Stimulated activated effector memory CD8-positive, alpha-beta T cell treated with anti-CD3 and anti-CD28 coated beads, Interleukin-12 subunit alpha, Interleukin-12 subunit beta, amount 100 ng/mL, for 72 hours (primary cell): ENCODE data around the gene RCOR1.

ENCODE experiments used
- ATAC-seq: fragments of 150-1000 bp; cut with Tn5 transposase; 2 replicates; pipeline ENCODE4 v1.10.0; 2021
- DNase-seq, 2 donors: peaks; one replicate each; pipeline ENCODE4 v3.0.0; 2021 to 2022; ENCODE audit warnings: low spot score in 2 of 2
- H3K27ac Mint-ChIP-seq: one replicate; pipeline ENCODE4 v1.8.0; 2022; ENCODE audit warnings: mild to moderate bottlenecking, mixed read lengths
- H3K36me3 Mint-ChIP-seq: one replicate; pipeline ENCODE4 v1.8.0; 2022; ENCODE audit warnings: mild to moderate bottlenecking, mixed read lengths
- H3K4me1 Mint-ChIP-seq: one replicate; pipeline ENCODE4 v1.8.0; 2022; ENCODE audit warnings: mixed read lengths
- H3K4me3 Mint-ChIP-seq: one replicate; pipeline ENCODE4 v1.8.0; 2022; ENCODE audit warnings: mild to moderate bottlenecking, mixed read lengths
- H3K9me3 Mint-ChIP-seq: one replicate; pipeline ENCODE4 v1.8.0; 2022; ENCODE audit warnings: mixed read lengths

RCOR1 gene

DNA sequence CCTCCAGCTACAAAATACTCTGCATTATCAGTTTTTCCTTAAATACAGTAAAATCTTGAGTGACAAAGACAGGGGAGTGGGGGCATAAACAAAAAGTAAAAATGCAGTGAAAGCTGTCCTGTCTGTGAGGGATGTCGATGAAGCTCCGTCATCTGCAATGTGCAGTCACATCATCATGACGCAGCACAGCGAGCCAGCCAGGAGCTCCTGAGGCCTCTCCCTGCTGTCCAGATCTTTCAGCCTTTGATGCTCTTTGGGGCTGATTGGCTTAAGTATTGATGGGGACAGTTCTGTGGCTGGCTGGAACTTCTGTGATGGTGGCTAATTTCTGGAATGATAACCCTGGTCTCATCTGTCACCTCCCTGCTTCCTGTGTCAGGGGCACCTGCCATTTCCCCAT, 130.2 kb downstream of the RCOR1 start:
- H3K4me1 Mint-ChIP-seq: no peaks in the 10 kb centered on the region
- H3K36me3 Mint-ChIP-seq: peaks cover 75% of the 10 kb centered on the region
- DNase-seq: no peak
- H3K4me3 Mint-ChIP-seq: no peak overlapping the region
- no peak for ATAC-seq
- H3K9me3 Mint-ChIP-seq: no peaks in the 10 kb centered on the region
- no peak overlapping the region for H3K27ac Mint-ChIP-seq

GRCh38 chr14:102723650-102724049, 131.2 kb downstream of the RCOR1 start:
- Mint-ChIP-seq H3K27ac (no peak overlapping the region), H3K9me3 (no peaks in the 10 kb centered on the region), H3K4me3 (no peak overlapping the region), H3K36me3 (peaks cover 85% of the 10 kb centered on the region), H3K4me1 (no peaks in the 10 kb centered on the region)
- no peak for DNase-seq
- no peak for ATAC-seq

GRCh38 chr14:102726191-102726949, 133.9 kb downstream of the RCOR1 start:
- no peak overlapping the region for H3K4me3 Mint-ChIP-seq
- H3K9me3 Mint-ChIP-seq: no peaks in the 10 kb centered on the region
- ATAC-seq (no peak), DNase-seq (no peak)
- H3K4me1 Mint-ChIP-seq: no peaks in the 10 kb centered on the region
- H3K27ac Mint-ChIP-seq: no peak overlapping the region
- peaks cover 75% of the 10 kb centered on the region for H3K36me3 Mint-ChIP-seq

- DNase-seq (no peak), ATAC-seq (no peak)
- H3K4me1 Mint-ChIP-seq: no peaks in the 10 kb centered on the region
- no peak overlapping the region for H3K4me3 Mint-ChIP-seq
- H3K9me3 Mint-ChIP-seq: no peaks in the 10 kb centered on the region
- H3K27ac Mint-ChIP-seq: no peak overlapping the region
- H3K36me3 Mint-ChIP-seq: peaks cover 63% of the 10 kb centered on the region
These were observed 135.1 kb downstream of the RCOR1 start for GRCh38 chr14:102727336-102728095.

DNA sequence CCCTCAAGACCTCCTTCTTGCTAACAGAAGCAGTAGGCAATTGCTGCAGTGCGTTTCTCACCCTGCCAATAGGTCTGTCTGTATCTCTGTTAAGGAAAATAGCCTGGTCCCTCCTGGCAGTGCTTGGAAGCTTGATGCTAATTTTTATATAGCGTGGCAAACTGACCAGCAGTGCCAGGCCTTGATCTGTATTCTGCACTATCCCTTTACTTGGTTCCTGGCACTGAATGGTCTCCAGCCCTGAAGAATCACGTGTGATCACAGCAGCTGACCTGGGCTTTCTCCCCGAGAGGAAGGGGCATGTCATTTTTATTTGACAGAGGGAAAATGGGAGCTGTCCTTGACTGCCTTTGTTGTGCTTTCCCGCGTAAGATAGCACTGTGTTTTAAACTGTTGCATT, 136.1 kb downstream of the RCOR1 start:
- DNase-seq (no peak), ATAC-seq (no peak)
- H3K36me3 Mint-ChIP-seq: peaks cover 54% of the 10 kb centered on the region
- no peaks in the 10 kb centered on the region for H3K9me3 Mint-ChIP-seq
- H3K27ac Mint-ChIP-seq: no peak overlapping the region
- no peak overlapping the region for H3K4me3 Mint-ChIP-seq
- H3K4me1 Mint-ChIP-seq: no peaks in the 10 kb centered on the region

- DNase-seq (no peak), ATAC-seq (no peak)
- Mint-ChIP-seq H3K36me3 (peaks cover 46% of the 10 kb centered on the region), H3K27ac (no peak overlapping the region), H3K4me1 (no peaks in the 10 kb centered on the region), H3K4me3 (no peak overlapping the region), H3K9me3 (no peaks in the 10 kb centered on the region)
These were observed 136.8 kb downstream of the RCOR1 start for GRCh38 chr14:102729268-102729667.

- ATAC-seq (no peak), DNase-seq (no peak)
- Mint-ChIP-seq H3K27ac (no peak overlapping the region), H3K36me3 (peaks cover 40% of the 10 kb centered on the region), H3K9me3 (no peaks in the 10 kb centered on the region), H3K4me1 (no peaks in the 10 kb centered on the region), H3K4me3 (no peak overlapping the region)
These were observed 137.4 kb downstream of the RCOR1 start for GRCh38 chr14:102729825-102730224.

GRCh38 chr14:102731101-102731870, 138.8 kb downstream of the RCOR1 start:
- H3K27ac Mint-ChIP-seq: peak overlapping the region; percentile 77
- H3K9me3 Mint-ChIP-seq: no peaks in the 10 kb centered on the region
- no peaks in the 10 kb centered on the region for H3K4me1 Mint-ChIP-seq
- H3K4me3 Mint-ChIP-seq: no peak overlapping the region
- DNase-seq (no peak), ATAC-seq (no peak)
- H3K36me3 Mint-ChIP-seq: peaks cover 26% of the 10 kb centered on the region

- no peak for DNase-seq
- no peaks in the 10 kb centered on the region for H3K4me1 Mint-ChIP-seq
- H3K27ac Mint-ChIP-seq: no peak overlapping the region
- H3K36me3 Mint-ChIP-seq: peaks cover 18% of the 10 kb centered on the region
- ATAC-seq: no peak
- no peak overlapping the region for H3K4me3 Mint-ChIP-seq
- no peaks in the 10 kb centered on the region for H3K9me3 Mint-ChIP-seq
These were observed 139.7 kb downstream of the RCOR1 start for GRCh38 chr14:102731871-102732800.

DNA sequence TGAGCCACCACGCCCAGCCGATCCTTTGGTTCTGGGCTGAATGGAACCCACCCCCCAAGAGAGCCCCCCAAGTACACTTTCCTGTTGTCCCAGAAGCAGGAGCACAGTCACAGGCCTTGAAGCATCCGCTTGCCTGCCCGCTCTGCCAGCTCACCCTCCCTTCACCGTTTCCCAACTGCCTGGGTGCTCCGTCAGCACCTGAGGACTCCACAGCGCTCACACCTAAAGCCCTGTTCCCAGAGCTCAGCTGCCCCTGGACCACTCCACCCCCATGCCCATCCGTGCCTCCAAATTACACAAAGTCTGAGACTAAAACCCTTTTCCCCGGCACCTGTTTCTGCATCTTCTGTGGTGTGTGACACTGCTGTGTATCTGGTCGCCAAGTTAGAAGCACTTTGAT, 140.5 kb downstream of the RCOR1 start:
- Mint-ChIP-seq H3K4me1 (no peaks in the 10 kb centered on the region), H3K27ac (no peak overlapping the region), H3K4me3 (no peak overlapping the region), H3K9me3 (no peaks in the 10 kb centered on the region), H3K36me3 (peaks cover 15% of the 10 kb centered on the region)
- ATAC-seq (no peak), DNase-seq (no peak)

GRCh38 chr14:102733326-102733725, 140.9 kb downstream of the RCOR1 start:
- Mint-ChIP-seq H3K9me3 (no peaks in the 10 kb centered on the region), H3K4me3 (no peak overlapping the region), H3K27ac (no peak overlapping the region), H3K4me1 (no peaks in the 10 kb centered on the region), H3K36me3 (peaks cover 11% of the 10 kb centered on the region)
- no peak for DNase-seq
- ATAC-seq: no peak

DNA sequence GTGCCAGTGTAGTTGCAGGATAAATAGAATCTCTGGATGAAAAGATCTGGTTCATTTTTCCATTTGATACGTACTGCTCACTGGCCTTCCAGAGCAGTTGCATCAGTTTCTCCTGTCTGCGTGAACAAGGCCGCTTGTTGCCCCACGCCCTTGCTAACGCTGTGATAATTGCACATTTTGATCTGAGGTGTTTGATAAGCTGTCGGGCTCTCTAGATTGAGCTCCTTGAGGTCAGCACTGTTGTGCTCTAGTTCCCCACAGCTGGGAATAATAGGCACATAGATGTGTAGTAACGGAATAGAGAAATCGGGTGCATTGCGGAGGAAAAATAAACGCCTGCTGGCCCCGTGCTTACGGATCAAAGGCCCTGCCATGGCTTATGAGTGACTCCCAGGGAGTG, 142.0 kb downstream of the RCOR1 start:
- peaks cover 6% of the 10 kb centered on the region for H3K36me3 Mint-ChIP-seq
- H3K27ac Mint-ChIP-seq: peak overlapping the region; percentile 19
- ATAC-seq: no peak
- no peaks in the 10 kb centered on the region for H3K4me1 Mint-ChIP-seq
- no peak for DNase-seq
- H3K4me3 Mint-ChIP-seq: no peak overlapping the region
- no peaks in the 10 kb centered on the region for H3K9me3 Mint-ChIP-seq

DNA sequence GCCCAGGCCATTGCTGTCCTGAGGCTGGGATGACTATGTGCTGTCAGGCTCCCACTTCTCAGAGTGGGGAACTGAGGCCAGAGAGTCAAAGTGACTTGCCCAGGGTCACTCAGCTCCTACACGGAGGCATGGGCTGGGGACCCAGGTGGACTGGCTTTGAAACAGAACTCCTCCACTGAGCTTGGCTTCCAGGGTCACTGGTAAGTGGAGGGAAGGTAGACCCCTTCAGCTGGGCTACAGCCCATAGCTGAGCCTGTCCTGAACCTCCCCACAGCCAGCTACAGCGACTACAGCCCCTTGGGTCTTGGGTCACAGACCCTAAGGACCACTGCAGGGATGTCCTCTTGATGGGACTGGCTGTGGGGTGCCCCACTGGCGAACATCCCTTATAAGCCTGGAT, 144.5 kb downstream of the RCOR1 start:
- ATAC-seq: no peak
- Mint-ChIP-seq H3K9me3 (no peaks in the 10 kb centered on the region), H3K4me1 (no peaks in the 10 kb centered on the region), H3K4me3 (no peak overlapping the region), H3K27ac (peak overlapping the region; percentile 35), H3K36me3 (peaks cover 6% of the 10 kb centered on the region)
- no peak for DNase-seq

DNA sequence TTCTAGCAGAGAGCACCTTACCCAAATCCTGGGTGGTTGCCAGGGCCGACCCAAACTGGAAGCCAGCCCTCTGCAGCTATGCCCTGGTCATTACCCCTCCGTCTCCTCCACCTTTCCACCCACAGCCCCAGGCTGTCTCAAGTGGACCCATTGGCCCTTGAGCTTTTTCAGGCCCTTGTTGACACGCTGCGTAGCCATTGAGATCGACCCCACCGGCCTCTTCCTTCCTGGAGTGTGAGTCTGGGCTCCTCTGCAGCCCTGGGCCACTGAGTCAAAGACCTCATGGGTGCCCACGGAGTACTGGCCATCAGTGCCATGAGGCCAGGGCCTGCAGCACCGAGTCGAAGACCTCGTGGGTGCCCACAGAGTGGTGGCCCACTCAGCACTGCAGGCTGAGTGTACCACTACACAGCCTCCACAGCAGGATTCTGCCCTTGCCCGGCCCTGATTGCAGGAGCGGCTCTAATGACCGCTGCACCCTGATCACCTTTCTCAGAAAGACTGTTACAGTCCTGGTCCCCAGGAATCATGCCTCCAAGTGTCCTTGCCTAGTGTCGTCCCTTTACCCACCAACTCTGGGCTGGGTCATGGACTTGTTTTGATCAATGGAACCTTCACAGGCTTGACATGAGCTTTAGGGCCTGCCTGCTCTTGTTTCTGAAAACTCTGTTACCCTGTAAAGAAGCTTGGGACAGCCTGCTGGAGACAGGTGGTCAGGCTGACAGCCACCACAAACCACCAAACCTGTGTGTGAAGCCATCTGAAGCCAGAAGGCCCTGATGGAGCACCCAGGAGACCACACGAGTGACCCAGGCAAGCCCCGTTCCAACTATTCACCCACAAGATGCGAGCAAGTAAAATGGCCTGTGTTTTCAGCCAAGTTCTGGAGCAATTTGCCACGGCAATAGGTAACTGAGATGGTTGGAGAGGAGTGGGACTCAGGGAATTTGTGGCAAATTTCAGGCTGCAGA, 145.2 kb downstream of the RCOR1 start:
- Mint-ChIP-seq H3K9me3 (no peaks in the 10 kb centered on the region), H3K36me3 (peaks cover 6% of the 10 kb centered on the region), H3K27ac (peak overlapping the region; percentile 35), H3K4me1 (no peaks in the 10 kb centered on the region), H3K4me3 (no peak overlapping the region)
- no peak for DNase-seq
- peak; percentile 40 for ATAC-seq
